Cerebellar cortex (tissue), 1 donor: ENCODE measurements around the gene GNAQ.
A peak's percentile ranks its signal among the peaks of the same experiment; 100 is the strongest.

Experiments
- DNase-seq: peaks from one replicate; pipeline ENCODE4 v3.0.0-alpha.2; 2015; ENCODE audit warnings: low spot score

GNAQ gene

GRCh38 chr9:77944556-77945243, 86.9 kb downstream of the GNAQ start:
- no peak for DNase-seq

GRCh38 chr9:77943057-77943456, 88.6 kb downstream of the GNAQ start:
- no peak for DNase-seq

DNA sequence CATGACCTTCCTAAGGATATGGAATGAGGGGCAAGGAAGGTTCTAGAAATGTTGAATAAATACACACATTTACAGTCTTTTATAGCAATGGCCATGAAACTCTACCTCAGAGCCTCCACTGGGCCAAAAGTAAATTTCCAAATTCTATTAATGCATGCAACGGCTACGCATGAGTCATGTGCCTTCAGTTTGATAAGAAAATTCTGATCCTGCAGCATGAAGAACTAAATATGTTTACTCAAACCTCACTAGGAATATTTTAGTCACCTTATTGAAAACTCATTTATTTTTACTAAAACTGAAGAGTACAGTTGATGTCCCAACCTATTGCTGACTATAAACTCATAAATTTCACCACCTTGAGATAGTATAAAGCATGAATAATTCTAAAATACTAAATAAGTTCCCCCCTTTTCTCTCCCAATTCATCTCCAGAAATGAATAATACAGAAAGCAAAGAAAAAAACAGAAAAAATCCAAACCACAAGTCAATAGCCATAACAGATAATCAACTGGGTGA, 92.4 kb downstream of the GNAQ start:
- DNase-seq = no peak

GRCh38 chr9:77938163-77938562, 93.4 kb downstream of the GNAQ start:
- DNase-seq = no peak

DNA sequence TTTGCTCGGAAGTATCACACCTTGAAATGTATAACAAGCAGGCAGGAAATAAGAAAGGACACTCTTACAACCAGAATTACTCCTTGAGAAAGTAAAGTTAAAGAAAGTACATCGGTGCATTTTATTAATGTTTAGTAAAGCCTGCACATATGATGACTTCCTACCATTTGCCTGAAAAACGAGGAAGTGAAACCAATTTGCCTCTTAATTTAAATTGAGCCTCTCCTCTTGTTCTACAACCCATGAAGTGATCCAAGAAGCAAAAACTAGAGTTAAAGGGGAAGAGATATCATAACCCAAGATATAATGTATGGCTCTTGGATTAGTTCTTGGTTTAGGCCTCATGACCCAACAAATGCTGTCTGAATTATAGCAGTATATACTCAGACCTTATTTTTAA, 95.6 kb downstream of the GNAQ start:
- no peak for DNase-seq

DNA sequence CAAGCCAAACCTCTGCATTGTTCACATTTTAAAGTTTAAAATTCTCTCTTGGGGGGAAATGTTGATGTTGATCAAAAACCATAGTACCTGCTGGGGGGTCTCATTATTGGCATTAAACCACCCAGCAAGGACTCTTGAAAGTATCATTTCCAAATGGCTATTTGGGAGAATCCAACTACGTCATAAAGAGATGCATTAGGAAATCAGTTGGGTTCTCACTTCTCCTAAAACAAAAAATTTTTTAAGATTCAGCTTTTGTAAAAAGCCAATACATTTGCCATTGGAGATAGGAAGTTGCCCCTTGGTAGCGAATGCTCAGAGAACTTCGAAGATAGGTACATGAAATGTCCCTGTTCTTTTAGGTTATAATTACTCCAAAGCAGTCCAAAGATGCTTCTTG, 96.4 kb downstream of the GNAQ start:
- DNase-seq = no peak

- no peak for DNase-seq
Measured at GRCh38 chr9:77933976-77934375, 97.6 kb downstream of the GNAQ start.

DNA sequence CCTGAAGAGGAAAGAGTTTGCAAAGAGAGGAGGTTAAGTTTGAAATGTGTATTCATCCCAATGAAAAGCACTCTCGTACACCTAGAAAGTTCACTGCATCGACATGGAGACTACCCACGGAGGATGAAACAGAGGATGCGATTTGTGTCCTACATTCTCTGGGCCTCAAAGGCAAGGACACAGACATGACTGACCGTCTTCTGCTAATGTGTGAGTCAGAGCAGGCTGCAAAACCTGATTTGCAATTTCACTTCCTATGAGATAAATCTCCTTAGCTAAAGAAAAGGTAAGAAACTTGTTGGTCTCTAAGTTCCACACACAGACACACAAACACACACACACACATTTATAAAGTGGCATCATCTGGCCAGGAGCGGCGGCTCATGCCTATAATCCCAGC, 98.6 kb downstream of the GNAQ start:
- DNase-seq = no peak

GRCh38 chr9:77929942-77930341, 101.7 kb downstream of the GNAQ start:
- no peak for DNase-seq

DNA sequence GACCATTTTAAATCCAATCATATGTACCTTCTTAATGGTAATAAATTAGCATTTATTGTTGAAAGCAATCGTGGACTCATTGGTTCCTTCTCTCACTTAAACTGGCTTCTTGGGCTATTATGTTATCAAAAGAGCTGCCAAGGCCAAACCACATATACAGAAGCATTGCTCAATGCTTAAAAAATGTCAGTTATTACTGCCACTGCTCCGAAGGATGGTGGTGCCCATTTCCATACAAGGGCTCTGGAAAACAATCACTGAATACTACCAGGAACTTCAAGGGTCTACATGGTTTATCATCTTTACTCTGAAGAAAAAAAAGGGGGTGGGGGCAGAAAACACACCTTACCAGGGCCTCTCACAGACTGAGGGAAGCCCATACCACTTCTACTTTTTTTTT, 104.3 kb downstream of the GNAQ start:
- DNase-seq = no peak

DNA sequence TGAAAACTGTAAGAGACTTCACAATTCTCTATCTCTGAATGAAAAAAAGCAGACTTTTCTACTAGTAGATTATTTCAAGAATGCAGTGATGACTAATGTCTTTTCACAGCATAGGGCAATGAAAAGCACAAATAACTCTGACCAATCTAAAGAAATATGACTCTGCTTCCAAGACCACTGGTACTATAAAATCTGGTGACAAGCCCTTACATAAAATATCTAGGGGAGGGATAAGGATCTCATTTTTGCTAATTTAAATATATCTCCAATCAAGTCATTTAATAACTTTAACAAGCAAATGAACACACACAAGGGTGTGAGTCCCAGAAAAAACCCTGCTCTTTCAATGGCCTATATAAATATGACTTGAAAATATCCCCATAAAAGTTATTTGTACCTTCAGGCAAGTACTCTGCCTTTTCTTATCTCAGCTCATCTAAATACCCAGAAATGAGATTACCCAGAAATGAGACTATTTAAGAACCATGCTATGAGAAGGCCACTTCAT, 105.2 kb downstream of the GNAQ start:
- DNase-seq = no peak

GRCh38 chr9:77922591-77922990, 109.0 kb downstream of the GNAQ start:
- no peak for DNase-seq

DNA sequence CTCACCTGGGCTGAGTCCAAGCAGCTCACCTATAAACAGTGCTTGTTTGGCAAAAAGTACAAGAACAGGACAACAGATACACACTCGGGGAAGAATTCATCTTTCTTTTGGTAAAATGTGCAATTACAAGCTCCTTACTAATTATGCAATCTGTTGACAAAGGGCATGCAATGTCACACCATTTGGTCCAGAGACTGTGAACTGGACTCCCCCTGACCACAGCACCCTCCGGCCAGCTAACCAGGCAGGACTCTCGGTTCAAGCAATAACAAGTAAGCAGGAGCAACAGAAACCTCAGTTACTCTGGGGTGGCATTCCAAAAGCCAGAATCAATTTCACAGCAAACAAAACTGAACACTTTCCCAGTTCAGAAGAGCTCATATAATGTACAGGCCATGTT, 113.8 kb downstream of the GNAQ start:
- peak; percentile 17 for DNase-seq

- no peak for DNase-seq
Measured at GRCh38 chr9:77916820-77917219, 114.8 kb downstream of the GNAQ start.

DNA sequence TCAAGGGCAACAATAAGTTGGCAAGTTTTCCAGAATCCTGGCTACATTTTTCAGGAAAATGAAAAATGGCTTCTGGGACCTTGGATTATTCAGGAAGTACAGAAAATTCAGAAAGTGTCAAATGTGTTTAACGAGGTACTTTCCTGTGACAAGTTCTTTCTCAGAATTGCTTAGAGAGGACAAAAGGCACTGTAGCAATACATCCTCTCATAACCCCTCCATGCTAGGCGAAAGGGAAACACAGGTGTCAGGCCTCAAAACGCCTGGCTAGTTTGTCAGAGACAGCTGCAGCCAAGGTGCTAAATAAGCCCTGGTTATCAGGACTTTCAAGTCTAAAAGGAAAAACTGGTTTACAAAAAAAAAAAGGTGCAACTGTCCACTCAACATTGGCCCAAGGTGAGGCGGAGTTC, 115.2 kb downstream of the GNAQ start:
- DNase-seq = no peak

DNA sequence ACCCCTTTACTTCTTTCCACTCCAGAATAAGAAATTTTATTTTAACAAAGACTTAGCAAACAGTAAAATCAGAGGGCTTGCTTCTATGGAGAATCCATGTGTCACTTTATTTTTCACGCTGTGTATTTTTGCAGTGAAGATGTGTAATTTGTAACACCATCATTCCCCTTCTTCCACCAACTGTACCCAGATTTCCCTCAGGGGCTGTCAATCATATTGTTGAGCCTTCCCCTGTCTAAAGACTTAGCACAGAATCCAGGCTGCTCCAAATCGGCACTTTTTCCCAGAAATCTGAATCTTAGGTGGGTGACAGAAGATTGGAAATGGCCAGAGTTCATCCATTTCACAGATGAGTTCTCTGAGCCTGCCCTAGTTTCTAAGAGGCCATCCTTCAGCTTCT, 115.9 kb downstream of the GNAQ start:
- no peak for DNase-seq

GRCh38 chr9:77912895-77913693, 118.5 kb downstream of the GNAQ start:
- no peak for DNase-seq

- no peak for DNase-seq
Measured at GRCh38 chr9:77911928-77912327, 119.7 kb downstream of the GNAQ start.

GRCh38 chr9:77910194-77910621, 121.4 kb downstream of the GNAQ start:
- DNase-seq = no peak

GRCh38 chr9:77909306-77909705, 122.3 kb downstream of the GNAQ start:
- DNase-seq = no peak

- DNase-seq = no peak
Measured at GRCh38 chr9:77908293-77908692, 123.3 kb downstream of the GNAQ start.

GRCh38 chr9:77907585-77907984, 124.0 kb downstream of the GNAQ start:
- DNase-seq = no peak

- no peak for DNase-seq
Measured at GRCh38 chr9:77906991-77907390, 124.6 kb downstream of the GNAQ start.
